SKM-1 (cell line): ENCODE data around the gene PTGES3.
"Not testable (repeated sequence)": the region's sequence is repeated elsewhere in the genome, so short reads cannot be mapped to it uniquely, and the experiment has no call there.

ENCODE experiments used
- DNase-seq: peaks from one replicate; lab custom pipeline; 2025; ENCODE audit not compliant: unreplicated experiment; lab: John Stamatoyannopoulos, UW

The PTGES3 gene

GRCh38 chr12:56657416-56658379, 30.4 kb downstream of the PTGES3 start:
- no peak for DNase-seq

- not testable (repeated sequence) for DNase-seq
Measured at GRCh38 chr12:56653781-56654180, 34.3 kb downstream of the PTGES3 start.

GRCh38 chr12:56648023-56648422, 40.1 kb downstream of the PTGES3 start:
- DNase-seq, result not testable (repeated sequence)

- peak; percentile 88 for DNase-seq
Measured at GRCh38 chr12:56645717-56646446, 42.2 kb downstream of the PTGES3 start, which contains the start of gene ATP5F1B. TSS of gene ATP5F1B (minus strand) at chr12:56645984. CDS start at chr12:56645963, 21 bp downstream.

- DNase-seq, result no peak
Measured at GRCh38 chr12:56645201-56645716, 42.8 kb downstream of the PTGES3 start.

- no peak for DNase-seq
Measured at GRCh38 chr12:56644654-56645053, 43.4 kb downstream of the PTGES3 start.

- no peak for DNase-seq
Measured at GRCh38 chr12:56641219-56641618, 46.9 kb downstream of the PTGES3 start.

GRCh38 chr12:56637621-56638020, 50.5 kb downstream of the PTGES3 start:
- no peak for DNase-seq

GRCh38 chr12:56636675-56637540, 51.2 kb downstream of the PTGES3 start:
- peak; percentile 61 for DNase-seq

GRCh38 chr12:56635806-56636674, 52.0 kb downstream of the PTGES3 start:
- peak; percentile 35 for DNase-seq

- no peak for DNase-seq
Measured at GRCh38 chr12:56634837-56635791, 53.0 kb downstream of the PTGES3 start.

- no peak for DNase-seq
Measured at GRCh38 chr12:56634242-56634836, 53.7 kb downstream of the PTGES3 start.

GRCh38 chr12:56633468-56634241, 54.4 kb downstream of the PTGES3 start:
- DNase-seq, result no peak

- DNase-seq, result no peak
Measured at GRCh38 chr12:56632701-56633467, 55.2 kb downstream of the PTGES3 start.

- DNase-seq, result no peak
Measured at GRCh38 chr12:56631790-56632700, 56.0 kb downstream of the PTGES3 start.
